Activated gamma-delta T cell treated with anti-CD3 and anti-CD28 coated beads, Interleukin-2, amount 50 U/mL, for 16 hours (primary cell): ENCODE results near the gene IVD.

Experiments used
- DNase-seq: peaks from one replicate; pipeline ENCODE4 v3.0.0-alpha.2; 2020; ENCODE audit warnings: low read depth

IVD gene

GRCh38 chr15:40414816-40415215, 9.2 kb downstream of the IVD start:
- no peak for DNase-seq

GRCh38 chr15:40415226-40415625, 9.6 kb downstream of the IVD start:
- DNase-seq, result no peak

- no peak for DNase-seq
Observed at GRCh38 chr15:40416056-40416455, 10.5 kb downstream of the IVD start.

- no peak for DNase-seq
Observed at GRCh38 chr15:40418126-40418525, 12.5 kb downstream of the IVD start.

GRCh38 chr15:40420071-40420713, 14.6 kb downstream of the IVD start:
- no peak for DNase-seq

GRCh38 chr15:40420793-40421192, 15.2 kb downstream of the IVD start:
- no peak for DNase-seq

GRCh38 chr15:40421246-40422157, 15.9 kb downstream of the IVD start:
- peak; percentile 71 for DNase-seq

- no peak for DNase-seq
Observed at GRCh38 chr15:40424483-40425115, 19.0 kb downstream of the IVD start.

GRCh38 chr15:40425681-40426080, 20.1 kb downstream of the IVD start:
- no peak for DNase-seq

- no peak for DNase-seq
Observed at GRCh38 chr15:40427188-40427587, 21.6 kb downstream of the IVD start.

- no peak for DNase-seq
Observed at GRCh38 chr15:40428185-40428584, 22.6 kb downstream of the IVD start.

GRCh38 chr15:40429068-40429710, 23.6 kb downstream of the IVD start:
- no peak for DNase-seq

GRCh38 chr15:40430271-40430805, 24.7 kb downstream of the IVD start:
- no peak for DNase-seq

GRCh38 chr15:40435023-40435709, 29.6 kb downstream of the IVD start:
- no peak for DNase-seq

- no peak for DNase-seq
Observed at GRCh38 chr15:40435710-40436089, 30.1 kb downstream of the IVD start.

- no peak for DNase-seq
Observed at GRCh38 chr15:40436116-40436891, 30.7 kb downstream of the IVD start.

- no peak for DNase-seq
Observed at GRCh38 chr15:40436892-40437751, 31.5 kb downstream of the IVD start.

- DNase-seq, result no peak
Observed at GRCh38 chr15:40437752-40438687, 32.4 kb downstream of the IVD start.

GRCh38 chr15:40438712-40439111, 33.1 kb downstream of the IVD start:
- DNase-seq, result no peak
